Stomach (tissue), 9 donors: ENCODE results near the gene RHOBTB1. TPM values are rescaled to one million over a fixed set of nuclear protein-coding genes. Genes with fewer than 3 reads are reported as not detected.
A peak's percentile ranks its signal among the peaks of the same experiment; 100 is the strongest.
"Not testable (repeated sequence)": the region's sequence is repeated elsewhere in the genome, so short reads cannot be mapped to it uniquely, and the experiment has no call there.

Source experiments
- DNase-seq, 2 donors: peaks; one replicate each; pipeline versions ENCODE4 v3.0.0 to v3.0.0-alpha.2; 2013 to 2019
- H3K27ac ChIP-seq, 5 donors: fragments of 200-600 bp in 4 of 5; sonication (generic) in 4 of 5; one replicate each; pipeline ENCODE4 v1.5.1; 2013 to 2019; ENCODE audit warnings: mild to moderate bottlenecking in 1 of 5, moderate library complexity in 1 of 5
- H3K27me3 ChIP-seq, 3 donors: fragments of 200-600 bp; sonication (generic); one replicate each; pipeline ENCODE4 v1.5.1; 2017 to 2019; ENCODE audit warnings: mixed run types in 1 of 3
- H3K36me3 ChIP-seq, 4 donors: fragments of 200-600 bp; sonication (generic); 1 replicate in 3 of 4; 2 replicates in 1 of 4; pipeline ENCODE4 v1.5.1; 2016 to 2019
- H3K4me1 ChIP-seq, 4 donors: fragments of 200-600 bp; sonication (generic); one replicate each; pipeline ENCODE4 v1.5.1; 2016 to 2019
- H3K4me3 ChIP-seq, 4 donors: fragments of 200-600 bp; sonication (generic) in 3 of 4; one replicate each; pipeline ENCODE4 v1.5.1; 2016 to 2019; ENCODE audit warnings: mild to moderate bottlenecking in 1 of 4
- H3K9me3 ChIP-seq, 4 donors: fragments of 200-600 bp; sonication (generic); one replicate each; pipeline ENCODE4 v1.5.1; 2016 to 2019
- EP300 ChIP-seq: sonication (generic); formaldehyde crosslinking; IDR thresholded peaks from one replicate; pipeline ENCODE4 v1.6.1; 2017; ENCODE audit warnings: antibody characterized with exemption
- POLR2A ChIP-seq, 4 donors: fragments of 450-650 bp; IDR thresholded peaks; one replicate each; pipeline ENCODE4 v1.6.1; 2016; ENCODE audit warnings: antibody characterized with exemption in 4 of 4, control low read depth in 2 of 4, mild to moderate bottlenecking in 1 of 4, moderate library complexity in 1 of 4
- POLR2AphosphoS5 ChIP-seq, 3 donors: sonication (generic); formaldehyde crosslinking; IDR thresholded peaks; one replicate each; pipeline ENCODE4 v1.6.1; 2016; ENCODE audit warnings: antibody characterized with exemption in 3 of 3
- WGBS, 5 donors: extraction: QIAGEN DNeasy Blood & Tissue Kit in 3 of 5; methylation state at CpG; one replicate each; pipeline versions ENCODE4 v1.1.5 to v1.1.7; 2013 to 2018; 5-methylcytosine and 5-hydroxymethylcytosine counted together
- intact Hi-C: fragments of 100-400 bp; cut with DNase I; formaldehyde crosslinking; loops from one replicate; pipeline ENCODE4 v1.15.1; 2023; ENCODE audit warnings: low total_unique reads
- polyA plus RNA-seq, 3 donors: library from polyadenylated mRNA; stranded (reverse); fragments of 200-250 nt; gene quantifications; one replicate each; pipeline ENCODE4 v1.2.3, GENCODE V29; 2013
- total RNA-seq, 5 donors: library from RNA; depleted of rRNA; stranded (reverse); fragments of >200 nt; gene quantifications; one replicate each; pipeline versions ENCODE4 v1.1.0 to v1.2.3, GENCODE V29; 2014 to 2016
- TF ChIP-seq, protein P1 (sequence below), 7 experiments: fragments of 450-650 bp in 4 of 7; fragments of 200-600 bp in 3 of 7; sonication (generic) in 3 of 7; IDR thresholded peaks; one replicate each; pipeline ENCODE4 v1.5.1; 2016 to 2019; ENCODE audit warnings: antibody characterized with exemption in 7 of 7, control low read depth in 2 of 7, mild to moderate bottlenecking in 1 of 7
- donor health status: healthy with polysubstance abuse.
- donor health status: Bipolar disorder and iron deficiency.
- donor health status: healthy.

The RHOBTB1 gene
- total and polyA plus RNA-seq, 8 donors, result 2.3 to 302 (median 21.9) TPM

DNA sequence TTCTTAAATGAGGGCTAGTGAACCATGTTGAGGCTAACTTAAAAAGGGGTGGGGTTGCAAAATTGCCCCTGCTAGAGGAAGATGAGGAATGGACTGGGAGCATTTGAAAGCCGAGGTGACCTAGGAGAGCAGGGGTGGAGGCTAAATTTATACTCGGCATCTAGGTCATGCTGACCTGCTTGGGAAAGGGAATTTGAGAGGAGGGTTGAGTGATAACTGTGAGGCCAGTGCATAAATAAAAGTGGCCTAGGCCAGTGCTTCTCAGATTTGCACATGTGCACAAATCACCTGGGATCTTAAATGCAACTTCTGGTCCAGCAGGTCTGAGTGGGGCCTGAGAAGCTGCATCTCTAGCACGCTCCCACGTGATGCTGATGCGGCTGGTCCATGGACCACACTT, 95.3 kb downstream of the RHOBTB1 start:
- intact Hi-C loops, result no loop called here
- Histone ChIP-seq H3K4me3 (no peak overlapping the region), H3K9me3 (peaks cover 0 to 7% (median 0%) of the 10 kb centered on the region in 4 donors), H3K4me1 (peaks cover 0 to 13% (median 6%) of the 10 kb centered on the region in 4 donors), H3K27me3 (no peaks in the 10 kb centered on the region), H3K36me3 (no peaks in the 10 kb centered on the region), H3K27ac (no peak overlapping the region)
- WGBS, 5 donors, result 85 to 89% (median 88%) methylated on average over 5 of the region's 5 CpGs
- TF ChIP-seq POLR2AphosphoS5 (IDR thresholded peaks at IDR 0.05) (no peak), EP300 (no peak), POLR2A (IDR thresholded peaks at IDR 0.05) (no peak)
- TF ChIP-seq, protein P1, sequence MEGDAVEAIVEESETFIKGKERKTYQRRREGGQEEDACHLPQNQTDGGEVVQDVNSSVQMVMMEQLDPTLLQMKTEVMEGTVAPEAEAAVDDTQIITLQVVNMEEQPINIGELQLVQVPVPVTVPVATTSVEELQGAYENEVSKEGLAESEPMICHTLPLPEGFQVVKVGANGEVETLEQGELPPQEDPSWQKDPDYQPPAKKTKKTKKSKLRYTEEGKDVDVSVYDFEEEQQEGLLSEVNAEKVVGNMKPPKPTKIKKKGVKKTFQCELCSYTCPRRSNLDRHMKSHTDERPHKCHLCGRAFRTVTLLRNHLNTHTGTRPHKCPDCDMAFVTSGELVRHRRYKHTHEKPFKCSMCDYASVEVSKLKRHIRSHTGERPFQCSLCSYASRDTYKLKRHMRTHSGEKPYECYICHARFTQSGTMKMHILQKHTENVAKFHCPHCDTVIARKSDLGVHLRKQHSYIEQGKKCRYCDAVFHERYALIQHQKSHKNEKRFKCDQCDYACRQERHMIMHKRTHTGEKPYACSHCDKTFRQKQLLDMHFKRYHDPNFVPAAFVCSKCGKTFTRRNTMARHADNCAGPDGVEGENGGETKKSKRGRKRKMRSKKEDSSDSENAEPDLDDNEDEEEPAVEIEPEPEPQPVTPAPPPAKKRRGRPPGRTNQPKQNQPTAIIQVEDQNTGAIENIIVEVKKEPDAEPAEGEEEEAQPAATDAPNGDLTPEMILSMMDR (IDR thresholded peaks at IDR 0.05), result no peak
- DNase-seq, result no peak

DNA sequence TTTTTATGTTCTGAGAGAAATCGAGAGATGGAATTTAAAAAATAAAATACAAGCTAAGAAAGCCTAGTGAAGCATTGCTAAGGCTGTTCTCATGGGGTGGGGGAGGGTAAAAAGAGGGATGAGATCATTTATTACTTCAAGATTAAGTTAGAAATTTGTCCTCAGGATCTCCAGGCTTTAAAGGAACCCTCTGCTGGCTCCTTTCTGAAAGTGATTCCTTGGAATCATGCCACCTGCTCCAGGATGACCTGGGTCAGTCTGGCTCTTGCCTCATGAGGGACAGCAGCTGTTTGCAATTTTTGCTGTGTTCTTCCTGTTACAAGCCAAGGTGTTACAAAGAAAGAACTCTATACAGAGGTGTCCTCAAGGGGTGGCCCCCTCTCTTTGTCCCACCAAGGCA, 95.9 kb downstream of the RHOBTB1 start:
- no peaks in the 10 kb centered on the region for H3K36me3 ChIP-seq
- no peak overlapping the region for H3K27ac ChIP-seq
- intact Hi-C loops, result no loop called here
- H3K4me3 ChIP-seq, result no peak overlapping the region
- DNase-seq, result peak in 1 of 2 donors; percentile 67
- peaks cover 0 to 13% (median 6%) of the 10 kb centered on the region in 4 donors for H3K4me1 ChIP-seq
- H3K27me3 ChIP-seq, result no peaks in the 10 kb centered on the region
- WGBS, 5 donors, result 56 to 83% (median 64%) methylated on average over 1 of the region's 1 CpG
- H3K9me3 ChIP-seq, result peaks cover 0 to 7% (median 0%) of the 10 kb centered on the region in 4 donors
- TF ChIP-seq POLR2A (IDR thresholded peaks at IDR 0.05), result no peak

GRCh38 chr10:60846173-60846572, 97.8 kb downstream of the RHOBTB1 start:
- peaks cover 0 to 13% (median 6%) of the 10 kb centered on the region in 4 donors for H3K4me1 ChIP-seq
- H3K36me3 ChIP-seq, result no peaks in the 10 kb centered on the region
- intact Hi-C loops, result no loop called here
- WGBS, 5 donors, result 52 to 69% (median 63%) methylated on average over 1 of the region's 1 CpG
- no peak for TF ChIP-seq EP300
- TF ChIP-seq, protein P1 (IDR thresholded peaks at IDR 0.05), result no peak
- TF ChIP-seq POLR2AphosphoS5 (IDR thresholded peaks at IDR 0.05), result no peak
- no peak for TF ChIP-seq POLR2A (IDR thresholded peaks at IDR 0.05)
- no peaks in the 10 kb centered on the region for H3K27me3 ChIP-seq
- H3K4me3 ChIP-seq, result no peak overlapping the region
- DNase-seq, result peak in 1 of 2 donors; percentile 31
- H3K27ac ChIP-seq, result no peak overlapping the region
- H3K9me3 ChIP-seq, result peaks cover 0 to 7% (median 0%) of the 10 kb centered on the region in 4 donors

DNA sequence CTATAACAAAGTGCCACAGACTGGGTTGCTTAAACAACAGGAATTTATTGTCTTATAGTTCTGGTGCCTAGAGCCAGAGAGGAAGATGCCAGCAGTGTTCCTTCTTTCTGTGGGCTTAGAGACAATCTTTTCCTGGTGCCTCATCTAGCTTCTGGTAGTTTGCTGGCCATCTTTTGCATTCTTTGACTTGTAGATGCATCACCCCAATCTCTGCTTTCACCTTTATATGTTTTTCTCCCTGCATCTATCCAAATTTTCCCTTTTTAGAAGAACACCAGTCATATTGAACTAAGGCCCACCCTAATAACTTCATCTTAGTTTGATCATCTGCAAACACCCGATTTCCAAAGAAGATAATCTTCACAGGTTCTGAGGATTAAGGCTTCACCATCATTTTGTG, 98.9 kb downstream of the RHOBTB1 start:
- H3K4me1 ChIP-seq, result peaks cover 0 to 13% (median 6%) of the 10 kb centered on the region in 4 donors
- H3K27me3 ChIP-seq, result no peaks in the 10 kb centered on the region
- no peak overlapping the region for H3K4me3 ChIP-seq
- H3K9me3 ChIP-seq, result no peaks in the 10 kb centered on the region
- no peak for DNase-seq
- no peak for TF ChIP-seq EP300
- TF ChIP-seq, protein P1 (IDR thresholded peaks at IDR 0.05), result no peak
- TF ChIP-seq POLR2AphosphoS5 (IDR thresholded peaks at IDR 0.05), result no peak
- TF ChIP-seq POLR2A (IDR thresholded peaks at IDR 0.05), result no peak
- 90 to 97% (median 95%) methylated on average over 1 of the region's 1 CpG for WGBS, 5 donors
- H3K36me3 ChIP-seq, result no peaks in the 10 kb centered on the region
- H3K27ac ChIP-seq, result no peak overlapping the region
- intact Hi-C loops, result no loop called here

DNA sequence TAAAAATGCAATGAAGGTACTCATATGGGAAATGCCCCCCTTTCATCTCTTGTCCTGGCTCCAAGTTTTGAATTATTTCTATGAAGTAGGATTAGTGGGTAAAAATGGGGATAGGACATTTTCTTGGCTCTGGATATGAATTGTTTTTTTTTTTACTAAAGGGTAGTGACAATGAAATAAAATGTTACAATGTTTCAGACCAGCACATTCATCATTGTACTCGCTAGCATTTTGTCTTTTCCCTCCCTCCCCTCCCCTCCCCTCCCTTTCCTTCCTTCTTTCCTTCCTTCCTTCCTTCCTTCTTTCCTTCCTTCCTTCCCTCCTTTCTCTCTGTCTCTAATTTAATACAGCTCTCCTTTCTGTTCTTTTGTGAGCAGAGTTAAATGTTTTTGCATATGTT, 101.3 kb downstream of the RHOBTB1 start:
- TF ChIP-seq POLR2AphosphoS5 (IDR thresholded peaks at IDR 0.05) (no peak), EP300 (no peak), POLR2A (IDR thresholded peaks at IDR 0.05) (no peak)
- TF ChIP-seq, protein P1 (IDR thresholded peaks at IDR 0.05), result no peak
- no peak overlapping the region for H3K4me3 ChIP-seq
- no peak overlapping the region for H3K27ac ChIP-seq
- H3K27me3 ChIP-seq, result no peaks in the 10 kb centered on the region
- intact Hi-C loops, result no loop called here
- 85 to 100% (median 91%) methylated on average over 1 of the region's 1 CpG for WGBS, 5 donors
- H3K9me3 ChIP-seq, result no peaks in the 10 kb centered on the region
- DNase-seq, result no peak
- H3K4me1 ChIP-seq, result no peaks in the 10 kb centered on the region
- H3K36me3 ChIP-seq, result no peaks in the 10 kb centered on the region

DNA sequence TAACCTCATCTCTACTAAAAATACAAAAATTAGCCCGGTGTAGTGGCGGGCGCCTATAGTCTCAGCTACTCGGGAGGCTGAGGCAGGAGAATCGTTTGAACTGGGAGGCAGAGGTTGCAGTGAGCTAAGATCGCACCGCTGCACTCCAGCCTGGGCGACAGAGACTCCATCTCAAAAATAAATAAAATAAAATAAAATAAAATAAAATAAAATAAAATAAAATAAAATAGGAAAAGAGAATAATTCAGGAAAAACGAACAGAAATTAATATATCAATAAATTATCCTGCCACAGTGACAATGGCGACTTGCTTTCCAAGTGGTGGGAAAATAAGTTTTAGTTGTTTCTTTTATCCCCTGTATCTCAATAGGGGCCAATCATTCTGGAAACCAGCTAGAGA, 102.8 kb downstream of the RHOBTB1 start:
- H3K9me3 ChIP-seq, H3K4me1 ChIP-seq, H3K36me3 ChIP-seq, H3K27ac ChIP-seq, DNase-seq, H3K4me3 ChIP-seq, intact Hi-C loops, H3K27me3 ChIP-seq: not testable (repeated sequence)
- WGBS, 5 donors, result 94 to 97% (median 95%) methylated on average over 10 of the region's 10 CpGs
